HCEC 1CT (cell line): ENCODE results near the gene OTOP1.
"Not testable (repeated sequence)": the region's sequence is repeated elsewhere in the genome, so short reads cannot be mapped to it uniquely, and the experiment has no call there.

Source experiments
- DNase-seq: peaks from one replicate; pipeline ENCODE4 v3.0.0-alpha.2; 2017

Gene OTOP1, protein sequence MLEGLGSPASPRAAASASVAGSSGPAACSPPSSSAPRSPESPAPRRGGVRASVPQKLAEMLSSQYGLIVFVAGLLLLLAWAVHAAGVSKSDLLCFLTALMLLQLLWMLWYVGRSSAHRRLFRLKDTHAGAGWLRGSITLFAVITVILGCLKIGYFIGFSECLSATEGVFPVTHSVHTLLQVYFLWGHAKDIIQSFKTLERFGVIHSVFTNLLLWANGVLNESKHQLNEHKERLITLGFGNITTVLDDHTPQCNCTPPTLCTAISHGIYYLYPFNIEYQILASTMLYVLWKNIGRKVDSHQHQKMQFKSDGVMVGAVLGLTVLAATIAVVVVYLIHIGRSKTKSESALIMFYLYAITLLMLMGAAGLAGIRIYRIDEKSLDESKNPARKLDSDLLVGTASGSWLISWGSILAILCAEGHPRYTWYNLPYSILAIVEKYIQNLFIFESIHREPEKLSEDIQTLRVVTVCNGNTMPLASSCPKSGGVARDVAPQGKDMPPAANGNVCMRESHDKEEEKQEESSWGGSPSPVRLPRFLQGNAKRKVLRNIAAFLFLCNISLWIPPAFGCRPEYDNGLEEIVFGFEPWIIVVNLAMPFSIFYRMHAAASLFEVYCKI

DNA sequence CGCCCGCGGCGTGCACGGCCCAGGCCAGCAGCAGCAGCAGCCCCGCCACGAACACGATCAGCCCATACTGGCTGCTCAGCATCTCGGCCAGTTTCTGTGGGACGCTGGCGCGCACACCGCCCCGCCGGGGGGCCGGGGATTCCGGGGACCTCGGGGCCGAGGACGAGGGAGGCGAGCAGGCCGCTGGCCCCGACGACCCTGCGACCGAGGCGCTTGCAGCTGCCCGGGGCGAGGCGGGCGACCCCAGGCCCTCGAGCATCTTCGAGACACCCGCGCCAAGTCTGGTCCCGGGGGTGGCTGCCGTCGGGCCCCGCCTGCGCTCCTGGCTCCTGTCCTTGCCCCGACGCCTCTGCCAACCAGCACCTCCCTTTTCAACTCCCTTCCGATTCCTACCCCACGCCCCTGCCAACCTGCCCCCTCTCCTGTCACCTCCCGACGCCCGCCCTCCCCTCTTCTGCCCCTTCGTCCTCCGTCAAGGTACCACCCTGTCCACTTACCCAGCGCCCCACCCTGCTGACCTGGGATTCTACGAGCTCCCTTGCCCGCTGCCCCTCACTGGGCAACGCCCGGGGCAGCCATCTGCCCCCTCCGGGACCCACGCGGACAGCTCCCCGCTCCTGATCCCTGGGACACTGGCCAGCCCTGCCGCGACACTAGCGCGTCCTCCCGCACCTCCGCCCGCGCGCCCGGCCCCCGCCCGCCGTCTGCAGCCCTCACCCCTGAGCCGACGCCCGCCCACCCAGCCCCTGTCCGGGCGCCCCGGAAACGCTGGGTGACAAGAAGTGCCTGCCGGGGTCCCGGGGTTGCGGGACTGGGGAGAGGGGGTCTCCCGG lies at the start of gene OTOP1:
Gene OTOP1 (minus strand): TSS at position 324 of the 833 bp plus-strand sequence. CDS start 65 bp downstream, at position 259.
- DNase-seq, result no peak

DNA sequence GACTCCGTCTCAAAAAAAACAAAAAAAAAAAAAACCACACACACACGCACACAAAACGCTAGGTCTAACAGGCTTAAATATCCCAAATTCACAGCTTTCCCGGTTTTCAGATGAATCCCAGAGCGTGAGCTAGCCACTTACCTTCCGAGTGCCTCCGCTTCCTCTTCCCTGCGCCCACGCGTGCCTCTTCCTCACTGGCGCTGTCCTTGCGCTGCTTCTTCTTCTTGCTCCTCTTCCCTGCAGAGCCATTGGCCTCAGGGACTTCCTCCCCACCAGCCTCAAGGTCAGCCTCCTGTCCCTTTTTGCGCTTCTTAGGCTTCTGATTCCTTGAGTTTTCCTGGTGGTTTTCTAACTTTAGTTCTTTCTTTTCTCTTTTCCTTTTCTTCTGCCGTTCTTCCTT lies 47.5 kb upstream of the OTOP1 start:
- DNase-seq, result no peak

DNA sequence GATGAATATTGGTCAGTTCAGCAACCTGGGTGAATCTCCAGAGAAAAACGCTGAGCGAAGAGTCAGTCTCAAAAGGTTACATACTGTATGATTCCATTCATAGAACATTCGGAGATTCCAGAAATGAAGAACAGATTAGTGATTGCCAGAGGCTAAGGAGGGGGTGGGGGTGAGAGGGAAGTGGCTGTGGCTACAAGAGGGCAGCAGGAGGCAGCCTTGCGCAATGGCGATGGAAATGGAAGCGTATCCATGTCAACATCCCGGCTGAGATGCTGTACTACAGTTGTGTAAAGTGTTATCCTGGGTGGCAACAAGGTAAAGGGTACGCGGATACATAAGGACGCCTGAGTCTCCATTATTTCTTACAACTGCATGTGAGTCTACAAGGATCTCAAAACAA lies 45.2 kb upstream of the OTOP1 start:
- no peak for DNase-seq

DNA sequence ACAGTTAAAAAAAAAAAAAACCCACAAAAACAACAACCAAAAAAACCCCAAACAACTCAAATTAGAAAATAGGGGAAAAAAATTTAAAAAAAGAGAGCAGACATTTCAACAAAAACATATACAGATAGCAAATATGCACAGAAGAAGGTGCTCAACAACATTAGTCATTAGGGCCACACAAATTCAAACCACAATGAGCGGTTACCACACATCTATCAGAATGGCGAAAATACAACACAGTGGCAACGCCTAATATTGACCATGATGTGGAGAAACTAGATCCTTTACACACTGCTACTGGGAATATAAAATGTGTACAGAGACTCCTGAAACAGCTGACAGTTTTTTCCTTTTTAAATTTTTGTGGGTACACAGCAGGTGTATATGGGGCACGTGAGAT lies 43.8 kb upstream of the OTOP1 start:
- DNase-seq, result peak; percentile 20

DNA sequence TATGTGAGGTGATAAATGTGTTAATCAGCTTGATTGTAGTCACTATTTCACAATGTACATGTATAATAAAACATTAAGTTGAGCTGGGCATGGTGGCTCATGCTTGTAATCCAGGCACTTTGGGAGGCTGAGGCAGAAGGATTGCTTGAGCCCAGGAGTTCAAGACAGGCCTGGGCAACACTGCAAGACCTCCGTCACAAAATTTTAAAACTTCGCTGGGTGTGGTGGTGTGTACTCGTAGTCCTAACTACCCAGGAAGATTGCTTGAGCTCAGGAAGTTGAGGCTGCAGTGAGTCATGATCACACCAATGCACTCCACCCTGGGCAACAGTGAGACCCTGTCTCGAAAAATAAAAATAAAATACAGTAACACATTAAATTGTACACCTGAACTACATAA lies 43.1 kb upstream of the OTOP1 start:
- DNase-seq, result peak; percentile 37

DNA sequence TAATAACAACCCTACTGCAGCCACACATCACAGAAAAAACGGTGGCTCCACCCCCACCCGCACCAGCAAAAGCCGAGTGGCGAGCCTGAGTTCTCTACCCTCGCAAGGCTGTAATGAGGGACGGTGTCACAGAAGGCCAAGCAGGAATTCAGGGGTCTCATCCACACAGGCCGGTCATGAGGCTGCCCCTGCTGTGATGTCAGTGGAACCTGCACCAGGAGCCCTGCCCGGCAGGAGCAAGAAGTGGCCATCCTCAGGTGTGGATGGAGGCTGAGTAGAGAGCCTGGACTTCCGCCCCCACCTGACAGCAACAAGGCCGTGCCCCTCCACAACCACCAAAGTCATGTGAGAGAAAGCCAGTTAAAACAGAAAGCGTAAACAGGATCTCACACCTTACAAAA lies 42.6 kb upstream of the OTOP1 start:
- DNase-seq, result no peak

DNA sequence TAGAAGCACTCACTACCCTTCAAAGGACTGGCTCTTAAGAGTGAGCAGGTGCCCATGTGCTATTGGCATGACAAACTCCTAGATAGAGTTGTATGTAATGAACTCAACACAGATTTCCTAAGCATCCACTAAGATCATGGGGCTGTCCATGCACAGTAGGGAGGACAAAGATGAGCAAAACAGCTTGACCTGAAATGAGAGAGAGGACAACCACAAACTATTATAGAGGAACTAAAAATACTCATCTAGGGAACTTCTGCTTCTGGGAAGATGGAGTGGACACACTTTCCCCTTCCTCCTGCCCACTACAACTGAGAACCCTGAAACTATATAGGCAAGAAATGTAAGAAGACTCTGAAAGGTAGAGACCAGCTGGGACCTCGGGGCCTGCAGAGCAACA lies 42.0 kb upstream of the OTOP1 start:
- no peak for DNase-seq

DNA sequence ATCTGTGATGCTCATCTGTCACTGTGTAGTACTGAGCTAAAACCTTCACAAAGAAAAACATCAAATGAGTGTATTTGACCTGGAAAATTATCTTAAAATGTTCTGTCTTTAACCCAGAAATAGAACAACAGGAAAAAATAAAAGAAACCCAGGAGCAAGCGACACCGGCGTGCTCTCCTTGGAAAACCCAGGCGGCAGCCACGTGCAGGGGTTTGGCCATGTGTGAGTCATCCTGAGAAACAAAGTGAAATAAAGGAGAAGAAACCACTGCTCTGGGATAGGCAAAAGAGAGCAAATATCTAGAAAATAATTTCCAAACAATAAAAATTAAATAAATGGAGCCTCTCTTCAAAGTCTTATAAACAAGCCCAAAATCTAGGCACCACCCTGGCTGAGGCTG lies 41.3 kb upstream of the OTOP1 start:
- no peak for DNase-seq

DNA sequence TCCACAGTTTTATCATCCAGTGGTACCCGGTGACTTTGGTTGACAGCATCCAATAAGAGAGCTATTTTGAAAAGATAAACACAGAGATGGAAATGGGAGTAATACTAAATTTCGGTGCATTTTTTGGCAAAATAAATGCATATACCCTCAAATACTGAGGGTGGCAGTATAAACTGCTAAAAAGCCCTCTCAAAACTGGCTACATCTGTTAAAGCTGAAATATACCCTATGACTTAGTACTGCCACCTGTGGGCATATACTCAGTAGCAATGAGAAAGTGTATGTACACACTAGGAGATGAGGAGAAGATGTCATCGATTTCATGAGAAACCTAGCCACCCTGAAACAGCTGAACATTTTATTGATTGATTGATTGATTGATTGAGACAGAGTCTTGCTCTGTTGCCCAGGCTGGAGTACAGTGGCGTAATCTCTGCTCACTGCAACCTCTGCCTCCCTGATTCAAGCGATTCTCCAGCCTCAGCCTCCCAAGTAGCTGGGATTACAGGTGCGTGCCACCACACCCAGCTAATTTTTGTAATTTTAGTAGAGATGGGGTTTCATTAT lies 33.5 kb upstream of the OTOP1 start:
- peak; percentile 64 for DNase-seq

DNA sequence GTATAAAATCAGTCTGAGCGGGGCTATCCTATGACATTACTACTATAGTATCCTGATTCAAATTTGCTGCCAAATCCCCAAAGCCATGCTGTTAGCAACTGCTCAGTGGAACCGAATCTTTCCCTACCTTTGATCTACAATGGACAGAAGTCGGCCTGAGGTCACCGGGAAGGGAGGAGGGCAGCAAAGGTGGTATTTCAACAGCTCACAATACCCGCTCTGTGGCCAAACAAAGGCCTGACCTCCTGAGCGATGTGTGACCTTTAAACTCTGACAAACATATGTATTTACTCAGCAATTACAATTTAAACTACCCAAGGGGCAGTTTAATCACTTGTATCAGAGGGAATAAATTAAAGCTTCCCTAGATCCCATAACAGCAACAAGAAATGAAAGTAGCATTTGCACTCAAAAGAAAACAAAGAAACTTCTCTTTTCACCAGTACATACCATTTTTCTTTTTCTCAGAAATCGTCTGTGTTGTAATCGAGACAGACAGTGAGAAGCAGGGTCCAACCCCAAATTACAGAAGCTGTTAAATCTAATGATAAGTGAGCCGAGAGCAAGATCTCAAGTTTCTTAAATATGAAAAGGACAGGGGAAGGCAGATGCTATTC lies 32.9 kb upstream of the OTOP1 start:
- no peak for DNase-seq

DNA sequence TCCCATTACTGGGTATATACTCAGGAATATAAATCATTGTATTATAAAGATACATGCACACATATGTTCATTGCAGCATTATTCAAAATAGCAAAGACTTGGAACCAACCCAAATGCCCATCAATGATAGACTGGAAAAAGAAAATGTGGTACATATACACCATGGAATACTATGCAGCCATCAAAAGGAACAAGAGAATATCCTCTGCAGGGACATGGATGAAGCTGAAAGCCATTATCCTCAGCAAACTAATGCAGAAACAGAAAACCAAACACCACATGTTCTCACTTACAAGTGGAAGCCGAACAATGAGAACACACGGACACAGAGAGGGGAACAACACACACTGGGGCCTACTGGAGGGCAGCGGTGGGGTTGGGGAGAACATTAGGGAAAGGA lies 31.0 kb upstream of the OTOP1 start:
- not testable (repeated sequence) for DNase-seq

DNA sequence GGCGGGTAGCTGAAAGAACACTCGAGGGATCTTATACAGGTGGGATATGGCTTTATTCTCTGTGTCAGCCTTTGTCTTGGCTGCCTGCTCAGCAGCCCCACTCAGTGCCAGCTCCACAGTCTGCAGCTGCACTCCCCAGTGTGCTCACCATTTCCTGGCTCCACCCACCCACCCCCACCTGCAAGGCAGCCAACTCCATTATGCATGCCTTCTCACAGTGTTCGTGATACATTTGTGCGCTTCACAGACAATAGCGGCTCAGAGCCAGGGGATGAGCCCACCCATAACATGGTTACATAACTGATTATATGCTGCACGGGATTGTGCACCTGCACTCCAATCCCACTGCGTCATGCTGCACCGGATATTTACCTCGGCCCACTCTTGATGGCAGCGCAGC lies 30.1 kb upstream of the OTOP1 start:
- DNase-seq, result no peak

DNA sequence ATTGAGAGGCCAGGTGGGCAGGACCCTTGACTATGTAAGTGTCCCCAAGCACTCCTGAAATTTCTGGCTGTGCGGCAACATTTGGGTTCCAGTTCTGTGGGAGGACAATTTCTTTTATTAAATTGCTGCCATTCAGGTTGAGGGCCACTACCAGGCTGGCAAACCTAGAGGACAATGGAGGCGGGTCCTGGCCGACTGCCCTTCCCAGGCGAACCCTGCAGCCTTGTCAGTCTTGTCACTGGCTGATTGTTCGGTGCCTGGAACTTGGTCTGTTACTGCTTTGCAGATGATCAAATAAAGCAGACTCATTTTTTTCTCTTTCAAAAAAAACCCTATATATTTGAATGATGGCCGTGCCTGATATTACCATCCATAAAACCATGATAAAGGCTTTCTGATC lies 27.9 kb upstream of the OTOP1 start:
- DNase-seq, result no peak

DNA sequence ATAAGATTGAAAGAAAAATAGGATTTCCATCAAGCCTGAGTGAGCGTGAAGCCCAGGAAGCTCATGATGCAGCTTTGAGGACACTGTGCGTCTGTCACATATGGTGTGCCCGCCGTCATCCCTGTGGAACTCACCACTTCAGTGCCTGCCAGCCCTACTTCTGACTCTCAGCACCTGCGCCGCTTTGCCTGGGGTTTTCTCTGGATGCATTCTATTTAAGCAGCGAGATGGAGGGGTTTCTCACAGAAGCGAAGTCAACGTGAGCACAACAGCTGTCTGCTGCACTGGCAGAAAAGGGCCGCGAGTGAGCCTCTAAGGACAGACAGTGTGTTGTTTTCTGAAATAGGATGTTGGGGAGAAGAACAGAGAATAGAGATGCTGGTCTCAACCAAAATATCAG lies 27.5 kb upstream of the OTOP1 start:
- no peak for DNase-seq

DNA sequence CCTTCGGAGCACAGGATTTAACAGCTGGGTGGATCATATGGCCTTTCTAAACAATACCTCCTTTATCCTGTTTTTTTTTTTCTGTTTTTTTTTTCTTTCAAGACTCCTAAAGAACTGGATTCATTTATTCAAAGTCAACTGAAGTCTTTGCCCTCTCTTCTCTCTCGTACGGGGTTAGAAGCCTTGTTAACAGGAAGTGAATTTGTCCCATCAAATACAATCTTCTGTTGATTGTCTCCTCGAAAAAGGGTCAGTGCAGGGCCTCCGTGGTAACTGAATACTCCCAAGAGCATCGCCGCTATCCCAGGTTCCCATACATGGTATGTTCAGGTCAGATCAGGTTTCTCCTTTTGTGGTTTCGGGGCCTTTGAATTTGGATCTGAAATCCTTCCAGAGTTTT lies 23.1 kb upstream of the OTOP1 start:
- DNase-seq, result no peak

DNA sequence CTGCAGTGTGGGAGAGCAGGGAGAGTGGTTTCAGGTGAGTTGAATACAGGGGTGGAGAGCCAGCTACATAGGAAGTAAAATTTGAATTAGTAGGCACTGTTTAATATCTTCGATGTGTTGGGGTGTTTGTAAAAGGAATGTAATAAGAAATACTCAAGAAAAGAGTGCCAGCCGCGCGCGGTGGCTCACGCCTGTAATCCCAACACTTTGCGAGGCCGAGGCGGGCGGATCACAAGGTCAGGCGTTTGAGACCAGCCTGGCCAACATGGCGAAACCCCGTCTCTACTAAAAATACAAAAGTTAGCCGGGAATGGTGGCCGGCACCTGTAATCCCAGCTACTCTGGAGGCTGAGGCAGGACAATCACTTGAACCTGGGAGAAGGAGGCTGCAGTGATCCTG lies 22.6 kb upstream of the OTOP1 start:
- not testable (repeated sequence) for DNase-seq

DNA sequence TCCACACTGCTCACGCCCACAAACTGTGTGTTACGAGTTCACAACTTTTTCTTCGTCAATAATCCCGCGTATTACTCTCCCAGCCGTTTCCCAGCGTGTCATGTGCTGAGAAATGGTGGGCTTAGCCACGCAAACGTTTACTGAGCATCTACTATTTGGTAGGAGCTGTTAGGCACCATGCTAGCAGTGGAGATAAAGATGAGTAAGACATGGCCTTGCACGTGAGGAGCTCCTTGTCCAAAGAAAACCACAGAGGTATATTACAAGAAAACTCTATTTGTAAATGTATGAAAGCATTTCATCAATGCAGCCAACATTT lies 22.1 kb upstream of the OTOP1 start:
- DNase-seq, result no peak

DNA sequence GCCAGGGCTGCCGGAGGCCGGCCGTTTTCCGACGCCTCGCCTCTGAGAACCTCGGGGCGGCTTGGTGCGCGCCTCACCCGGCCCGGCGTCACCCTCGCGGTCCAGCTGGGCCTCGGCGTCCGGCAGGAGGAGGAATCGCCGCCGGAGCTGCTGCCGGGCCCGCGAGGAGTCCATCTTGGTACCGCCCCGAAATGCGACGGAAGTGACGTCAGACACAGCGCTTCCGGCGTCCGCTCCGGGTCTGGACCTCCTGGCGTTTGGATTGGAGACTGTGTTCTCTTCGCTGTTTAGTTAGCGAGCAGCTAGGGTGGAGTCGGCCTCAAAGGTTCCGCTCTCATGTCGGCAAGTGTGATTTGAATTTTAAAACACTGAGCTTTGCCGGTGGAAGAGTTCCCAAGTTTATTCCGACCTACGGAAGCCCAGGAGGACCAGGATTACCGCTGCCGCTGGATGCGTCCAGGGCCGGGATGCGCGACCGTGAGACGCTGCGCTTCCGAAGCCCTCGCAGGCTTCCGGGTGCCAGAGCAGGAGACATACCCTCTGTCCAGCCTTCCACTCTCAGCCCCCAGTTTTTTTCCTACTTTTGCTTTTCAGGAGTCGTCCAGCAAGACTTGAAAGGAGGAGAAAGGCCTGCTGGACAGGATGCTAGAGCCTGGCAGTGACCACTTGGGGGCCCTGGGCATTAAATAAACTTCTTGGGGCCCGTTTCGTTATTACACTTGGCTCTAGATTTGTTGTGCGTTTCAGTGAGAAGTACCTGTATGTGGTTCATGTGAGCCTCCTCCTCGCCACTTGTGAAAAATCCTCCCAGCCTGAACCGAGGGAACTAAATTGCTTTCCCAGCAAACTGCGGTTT lies 21.5 kb upstream of the OTOP1 start, which contains the start of gene TMEM128:
Gene TMEM128 (minus strand): TSS at position 195 of the 856 bp plus-strand sequence. CDS start 21 bp downstream, at position 174.
- peak; percentile 81 for DNase-seq

DNA sequence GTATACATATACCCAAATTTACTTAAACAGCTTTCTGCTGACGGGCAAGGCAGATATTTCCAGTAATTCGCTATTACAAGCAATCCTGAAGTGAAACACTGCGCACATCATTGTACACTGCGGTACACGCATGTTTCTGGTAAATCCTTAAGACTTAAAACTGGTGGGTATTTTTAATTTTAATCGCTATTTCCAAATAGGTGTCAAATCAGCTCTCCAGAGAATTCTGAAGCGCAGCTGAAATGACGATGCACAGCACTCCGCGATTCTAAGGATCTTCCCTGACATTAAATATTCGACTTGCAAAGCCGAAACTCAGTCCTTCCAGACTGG lies 20.9 kb upstream of the OTOP1 start:
- DNase-seq, result no peak

DNA sequence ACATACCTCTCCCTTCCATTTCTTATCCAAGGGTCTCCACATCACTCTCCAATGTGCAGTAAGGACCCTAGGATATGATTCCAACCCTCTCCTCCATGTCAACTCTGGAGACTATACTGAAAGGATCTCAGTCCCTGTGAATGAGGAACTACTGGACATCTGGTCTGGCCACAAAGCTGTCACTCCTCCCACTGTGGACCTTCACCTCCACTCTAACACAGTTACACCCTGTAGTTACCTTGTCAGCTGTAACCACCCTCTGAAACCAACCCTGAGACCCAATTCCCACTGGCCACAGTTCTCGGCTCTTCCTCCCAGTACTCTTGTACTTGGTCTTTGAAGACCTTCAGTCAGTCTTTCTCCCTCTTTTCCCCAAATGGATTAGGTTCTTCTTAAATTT lies 18.4 kb upstream of the OTOP1 start:
- no peak for DNase-seq

DNA sequence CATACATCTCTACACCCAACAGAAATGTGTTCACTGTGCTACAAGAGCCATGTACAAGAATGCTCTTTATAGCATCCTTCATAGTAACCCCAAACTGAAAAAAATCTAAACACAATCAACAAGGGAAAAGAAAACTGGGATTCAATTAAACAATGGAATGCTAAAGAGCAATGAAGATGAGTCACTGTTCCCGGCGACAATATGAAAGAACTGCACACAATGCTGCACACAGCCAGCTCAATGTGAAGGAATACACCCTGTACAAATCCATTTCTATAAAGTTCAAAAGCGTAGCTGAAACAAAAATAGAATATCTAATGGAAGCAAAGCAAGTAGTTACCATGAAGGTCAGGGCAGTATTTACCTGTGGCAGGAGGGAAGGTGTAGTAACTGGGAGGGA lies 12.8 kb upstream of the OTOP1 start:
- not testable (repeated sequence) for DNase-seq

DNA sequence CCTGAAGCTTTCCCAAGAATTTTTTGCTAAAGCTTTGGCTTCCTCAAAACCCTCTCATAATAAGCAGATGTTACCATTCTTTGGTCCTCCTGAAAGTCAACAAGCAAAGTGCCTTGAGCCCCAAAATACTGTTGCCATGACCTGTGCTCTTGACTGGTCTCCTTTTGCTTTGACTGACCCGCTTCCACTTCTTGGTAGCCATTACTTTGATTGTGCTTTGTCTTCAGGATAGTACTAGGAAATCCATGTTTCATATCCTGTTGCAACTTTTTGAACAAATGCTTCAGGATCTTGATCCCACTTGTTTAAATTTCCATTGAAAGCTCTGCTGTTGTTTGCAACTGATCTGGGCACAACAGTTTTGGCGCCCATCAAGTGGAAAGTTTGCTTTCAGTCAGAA lies 6.9 kb upstream of the OTOP1 start:
- no peak for DNase-seq
